HG02885 (cell line): ENCODE measurements around the gene HMCN1.

ENCODE experiments used
- ATAC-seq: cut with Tn5 transposase; IDR thresholded peaks from one replicate; pipeline ENCODE4 v1.9.1; 2021; ENCODE audit warnings: mild to moderate bottlenecking; ENCODE audit not compliant: unreplicated experiment, poor library complexity

HMCN1 gene

DNA sequence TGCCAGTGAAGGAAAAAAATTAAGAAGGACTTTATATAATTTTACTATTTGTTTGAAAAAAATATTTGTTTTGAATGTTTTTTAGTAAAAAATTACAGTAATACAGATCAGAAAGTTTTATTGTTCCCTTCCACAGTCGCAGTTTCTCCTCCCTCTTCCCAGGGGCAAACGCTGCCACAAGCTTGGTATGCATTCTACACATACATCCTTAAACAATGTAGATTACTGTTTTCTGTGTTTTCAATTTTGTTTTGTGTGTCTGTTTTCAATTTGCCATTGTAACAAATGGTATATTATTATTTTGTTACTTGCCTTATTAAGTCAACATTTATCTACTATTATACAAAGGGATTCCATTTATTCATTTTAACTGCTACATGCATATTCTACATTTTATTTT lies 257.1 kb downstream of the HMCN1 start:
- no peak for ATAC-seq

DNA sequence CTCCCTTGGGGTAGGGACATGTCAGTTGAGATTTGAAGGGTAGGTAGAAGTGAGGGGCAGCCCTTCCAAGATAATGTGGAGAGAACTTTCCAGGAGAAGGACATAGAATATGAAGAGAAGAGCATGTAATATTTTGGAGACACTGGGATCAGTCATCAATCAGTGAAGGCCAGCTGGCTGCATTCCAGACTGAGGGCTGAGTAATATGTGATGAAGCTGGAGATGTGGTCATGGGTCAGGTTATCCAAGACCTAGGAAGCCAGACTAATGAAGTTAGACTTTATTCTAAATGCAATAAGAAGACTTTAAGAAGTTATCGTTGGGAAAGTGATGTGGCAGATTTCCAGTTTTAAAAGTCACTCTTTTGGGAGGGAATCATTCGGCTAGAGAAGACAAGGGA lies 262.0 kb downstream of the HMCN1 start:
- ATAC-seq, result no peak

DNA sequence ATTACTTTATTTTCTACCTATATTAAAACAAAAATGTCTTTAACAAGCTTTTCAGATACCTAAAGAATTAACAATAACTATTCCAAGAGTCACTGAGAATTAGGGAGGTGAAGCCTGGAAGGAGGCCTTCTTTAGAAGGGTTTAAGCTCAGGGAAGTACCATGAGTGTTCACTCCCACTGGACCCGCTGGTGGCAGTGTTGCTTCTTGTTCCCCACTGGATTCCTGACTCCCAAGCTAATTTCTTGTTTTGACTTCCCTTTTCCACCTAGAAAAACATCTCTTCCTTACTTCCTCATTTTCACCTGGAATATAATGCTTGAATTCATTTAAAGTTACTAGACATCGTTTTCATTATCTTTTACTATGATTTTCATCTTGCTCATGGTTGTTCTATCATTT lies 264.2 kb downstream of the HMCN1 start:
- no peak for ATAC-seq

DNA sequence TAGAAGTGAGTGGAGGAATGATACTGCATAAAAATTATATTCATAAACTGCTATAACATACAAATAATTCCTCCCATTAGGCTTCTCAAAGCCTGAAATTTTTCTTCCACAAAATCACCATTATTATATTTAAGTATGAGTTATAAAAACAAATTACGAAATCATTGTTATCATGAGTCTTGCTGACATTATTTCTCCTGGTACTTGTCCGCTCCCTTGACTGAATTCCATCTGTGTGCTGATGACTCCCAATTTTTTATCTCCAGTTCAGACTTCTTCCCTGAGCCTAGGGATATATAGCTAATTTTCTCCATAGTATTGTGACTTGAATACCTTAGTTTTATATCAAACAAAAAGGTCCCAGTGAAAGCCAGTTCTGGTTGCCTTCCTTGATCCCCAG lies 268.2 kb downstream of the HMCN1 start:
- ATAC-seq, result no peak

DNA sequence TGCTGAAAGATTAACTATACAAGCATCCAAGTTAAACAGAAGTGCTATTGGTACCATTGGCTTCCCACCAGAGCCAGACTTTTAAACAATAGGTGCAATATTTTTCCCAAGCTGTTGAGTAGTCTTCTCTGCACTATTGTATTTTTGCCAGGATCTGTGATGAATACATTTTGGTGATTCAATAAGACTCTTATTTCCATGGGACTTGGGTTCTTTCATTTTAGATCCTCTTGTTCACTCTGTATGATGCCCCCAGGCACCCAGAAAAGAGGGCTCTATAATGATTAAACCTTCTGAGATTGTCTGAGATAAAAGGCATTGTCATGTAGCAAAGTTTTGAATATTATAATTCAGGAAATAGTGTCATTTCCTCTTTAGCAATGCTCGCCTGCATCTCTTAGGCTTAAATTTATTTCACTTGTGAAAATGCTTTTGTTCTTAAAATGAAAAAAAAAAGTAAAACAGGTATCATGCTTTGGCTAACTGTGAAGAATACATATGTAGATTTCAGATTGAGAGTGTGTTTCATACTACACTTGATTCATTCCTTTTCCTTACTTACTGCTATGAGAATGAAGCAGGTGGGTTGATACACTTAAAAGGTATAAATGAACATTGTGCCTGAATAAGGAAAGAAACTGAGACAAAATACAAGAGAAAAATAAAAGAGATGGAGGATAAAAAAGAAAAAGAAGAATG lies 275.0 kb downstream of the HMCN1 start:
- no peak for ATAC-seq

DNA sequence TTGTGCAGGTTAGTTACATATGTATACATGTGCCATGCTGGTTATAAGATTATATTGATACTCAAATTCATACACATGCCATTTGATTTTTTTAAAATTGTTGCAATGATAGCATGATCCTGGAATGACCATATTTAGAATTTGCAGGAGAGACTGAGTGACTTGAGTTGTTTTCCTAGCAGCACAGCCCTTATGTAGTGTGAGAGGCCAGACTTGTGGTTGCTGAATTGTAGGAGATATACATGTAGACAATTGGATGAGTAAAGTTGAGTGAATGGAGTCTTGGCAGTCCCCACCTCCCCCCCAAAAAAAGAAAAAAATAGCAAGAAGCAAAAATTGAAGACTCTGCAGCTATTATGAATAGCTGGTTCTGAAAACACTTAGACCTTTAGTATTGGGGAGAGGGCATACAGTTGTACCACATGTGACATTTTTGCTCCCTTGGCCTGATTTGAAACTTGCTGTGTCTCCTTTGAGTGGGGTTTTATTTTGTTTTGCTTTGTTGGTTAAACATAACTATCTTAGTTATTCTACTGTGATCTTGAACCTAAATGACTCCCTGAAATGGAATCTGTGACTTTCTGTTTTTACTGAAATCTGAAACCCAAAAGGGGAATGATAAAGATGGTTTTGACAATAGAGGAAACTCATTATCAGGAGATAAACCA lies 280.3 kb downstream of the HMCN1 start:
- ATAC-seq, result no peak

DNA sequence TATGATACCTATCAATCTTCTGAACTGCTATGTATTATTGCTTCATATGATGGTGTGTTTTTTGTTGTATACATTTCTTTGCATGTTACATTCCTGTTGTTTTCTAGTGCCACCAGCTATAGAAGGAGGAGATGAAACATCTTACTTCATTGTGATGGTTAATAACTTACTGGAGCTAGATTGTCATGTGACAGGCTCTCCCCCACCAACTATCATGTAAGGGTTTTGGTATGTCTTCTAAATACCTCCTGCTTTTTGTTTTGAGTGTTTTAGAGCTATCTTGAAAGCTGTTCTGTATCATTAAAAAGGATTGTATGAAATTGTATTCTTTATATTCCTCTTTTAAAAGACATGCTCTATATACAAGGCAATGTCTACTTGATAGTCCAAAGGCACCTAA lies 282.7 kb downstream of the HMCN1 start:
- no peak for ATAC-seq

DNA sequence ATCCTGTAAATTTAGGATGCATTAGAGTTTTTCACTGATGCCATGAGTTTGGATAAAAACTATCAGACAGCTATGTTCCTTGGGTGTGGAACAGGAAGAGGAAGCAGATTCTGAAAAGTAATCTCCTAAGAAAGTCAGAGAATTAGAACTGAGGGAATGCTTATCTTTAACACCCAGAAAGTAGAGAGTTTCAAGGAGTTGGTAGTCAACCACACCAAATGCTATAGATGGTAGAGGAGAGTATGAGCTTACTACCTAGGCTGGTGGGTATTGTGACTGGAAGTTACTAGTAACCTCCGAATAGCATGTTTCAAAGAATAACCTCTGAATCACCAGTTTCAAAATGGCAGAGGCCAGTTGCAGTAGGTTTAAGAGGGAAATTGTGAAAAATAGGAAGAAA lies 288.0 kb downstream of the HMCN1 start:
- no peak for ATAC-seq

DNA sequence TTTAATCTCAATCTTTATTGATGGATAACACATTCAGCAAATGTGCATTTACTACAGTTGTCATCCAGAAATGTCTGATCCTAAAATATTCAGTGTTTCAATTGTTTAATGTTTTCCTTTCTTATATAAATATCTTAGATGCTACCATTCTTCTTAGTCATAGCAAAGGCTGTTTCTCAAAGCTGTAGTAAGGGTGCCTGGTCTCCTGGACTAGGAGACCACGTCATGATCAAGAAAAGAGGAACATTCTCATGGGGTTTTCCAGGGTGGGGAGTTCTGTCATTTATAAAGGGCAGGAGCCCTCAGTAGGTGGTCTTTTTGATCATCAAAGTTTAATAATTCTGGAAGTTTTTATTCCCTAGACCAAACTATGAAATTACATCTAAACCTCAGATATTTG lies 292.8 kb downstream of the HMCN1 start:
- ATAC-seq, result no peak

DNA sequence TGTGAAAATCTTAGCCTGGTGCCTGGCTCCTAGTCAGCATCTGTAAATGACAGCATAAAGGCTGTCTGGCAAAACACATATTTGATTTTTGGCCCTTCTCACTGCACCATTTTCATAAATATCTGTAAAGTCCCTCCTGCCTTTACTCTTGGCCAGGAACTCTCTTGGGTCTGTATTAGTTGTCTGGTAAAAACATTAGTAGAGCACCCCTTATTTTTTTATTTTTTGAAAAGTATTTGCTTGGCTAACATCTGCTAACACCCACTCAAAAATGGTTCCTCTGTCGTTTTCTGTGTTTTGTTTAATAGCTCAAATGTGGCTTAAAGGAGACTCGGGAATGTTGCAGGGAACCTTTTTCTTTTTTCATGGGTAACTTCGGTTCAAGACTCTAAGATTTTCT lies 293.4 kb downstream of the HMCN1 start:
- ATAC-seq, result no peak

DNA sequence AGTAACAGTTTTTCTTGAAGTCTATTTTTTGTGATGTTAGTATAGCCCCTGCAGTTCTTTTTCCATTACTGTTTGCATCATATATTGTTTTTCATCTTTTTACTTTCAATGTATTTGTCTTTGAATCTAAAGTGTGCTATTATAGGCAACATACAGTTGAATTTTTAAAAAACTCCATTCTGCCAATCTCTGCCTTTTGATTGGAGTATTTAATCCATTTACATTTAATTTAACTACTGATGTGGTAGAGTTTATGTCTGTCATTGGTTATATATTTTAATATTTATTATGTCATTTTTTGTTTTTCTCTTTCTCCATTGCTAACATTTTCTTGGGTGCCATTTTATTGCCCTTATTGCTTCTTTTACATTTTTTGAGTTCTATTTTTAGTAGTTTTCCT lies 296.3 kb downstream of the HMCN1 start:
- no peak for ATAC-seq

DNA sequence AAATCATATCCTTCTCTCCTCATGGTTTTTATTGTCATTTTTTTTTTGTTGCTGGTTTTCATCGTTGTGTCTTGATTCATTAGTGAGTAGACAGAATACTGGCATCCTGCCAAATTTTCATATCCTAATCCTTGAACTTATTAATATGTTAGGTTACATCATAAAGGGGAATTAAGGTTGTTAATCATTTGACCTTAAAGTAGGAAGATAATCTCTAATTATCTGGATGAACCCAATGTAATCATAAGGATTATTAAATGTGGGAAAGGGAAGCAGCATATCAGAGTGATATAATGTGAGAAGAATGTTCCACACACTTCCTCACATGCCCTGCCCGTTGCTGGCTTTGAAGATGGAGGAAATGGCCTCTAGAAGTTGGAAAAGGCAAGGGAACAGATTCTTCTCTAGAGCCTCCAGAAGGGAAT lies 299.7 kb downstream of the HMCN1 start:
- no peak for ATAC-seq

DNA sequence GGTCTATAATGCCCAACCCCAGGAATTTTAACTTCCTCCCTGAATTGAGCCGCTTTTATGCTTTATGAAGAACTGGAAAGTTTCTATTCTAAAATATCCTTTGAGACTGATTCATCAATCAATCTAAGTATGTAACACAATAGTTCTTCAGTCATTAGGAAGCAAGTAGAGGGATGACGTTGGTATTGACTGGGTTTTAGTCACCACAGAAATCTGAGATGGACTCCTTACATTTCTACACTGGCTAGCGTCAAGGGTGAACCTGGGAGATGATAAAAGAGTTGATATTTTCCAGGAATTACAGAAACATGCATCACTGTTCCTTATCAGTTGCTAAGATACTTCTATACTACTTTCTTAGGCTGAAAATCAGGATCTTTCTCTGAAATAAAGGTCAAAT lies 308.0 kb downstream of the HMCN1 start:
- ATAC-seq, result no peak

DNA sequence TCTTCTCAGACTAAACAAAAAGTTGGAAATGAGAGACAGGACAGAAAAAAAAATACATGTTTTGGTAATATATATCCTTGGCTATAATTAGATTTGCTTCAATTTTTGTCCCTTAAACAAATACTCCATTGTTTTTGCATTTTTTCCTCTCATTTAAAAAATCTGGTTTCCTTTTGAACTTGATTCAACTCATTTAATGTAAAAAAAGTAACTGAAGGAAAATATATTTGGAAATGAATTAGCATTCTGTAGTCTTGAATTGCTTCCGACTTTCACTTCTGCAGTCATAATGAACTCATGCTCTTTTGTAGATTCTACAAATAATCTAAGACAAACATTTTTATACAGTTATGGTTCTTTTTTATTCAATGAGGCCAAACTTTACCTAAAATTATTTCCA lies 309.1 kb downstream of the HMCN1 start:
- no peak for ATAC-seq

DNA sequence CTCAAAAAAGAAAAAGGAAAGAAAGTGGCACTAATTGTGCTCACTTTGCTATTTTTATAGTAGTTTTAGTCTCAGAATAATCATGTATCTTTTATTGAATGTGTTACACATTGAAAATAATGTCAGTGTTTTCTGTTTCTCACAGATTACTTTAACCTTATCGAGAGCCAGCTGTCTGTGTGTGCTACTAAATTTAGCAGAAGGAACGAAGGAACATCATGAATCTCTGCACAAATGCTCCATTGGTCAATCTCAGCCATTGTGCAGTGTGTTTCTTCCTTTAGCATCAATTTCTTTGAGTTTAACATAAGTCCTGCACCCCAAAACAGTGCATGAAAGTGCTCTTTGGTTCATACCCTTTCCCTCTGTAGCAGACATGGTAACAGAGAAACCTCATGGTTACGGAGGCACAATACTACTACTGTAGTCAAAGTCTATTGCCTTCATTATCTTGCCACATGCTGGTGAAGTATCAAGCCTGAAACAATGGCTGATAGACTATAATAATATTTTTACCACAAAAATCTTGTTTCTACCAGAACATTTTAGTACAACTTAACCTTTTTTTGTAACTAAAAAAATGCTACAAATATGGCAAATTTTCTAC lies 310.0 kb downstream of the HMCN1 start:
- no peak for ATAC-seq

DNA sequence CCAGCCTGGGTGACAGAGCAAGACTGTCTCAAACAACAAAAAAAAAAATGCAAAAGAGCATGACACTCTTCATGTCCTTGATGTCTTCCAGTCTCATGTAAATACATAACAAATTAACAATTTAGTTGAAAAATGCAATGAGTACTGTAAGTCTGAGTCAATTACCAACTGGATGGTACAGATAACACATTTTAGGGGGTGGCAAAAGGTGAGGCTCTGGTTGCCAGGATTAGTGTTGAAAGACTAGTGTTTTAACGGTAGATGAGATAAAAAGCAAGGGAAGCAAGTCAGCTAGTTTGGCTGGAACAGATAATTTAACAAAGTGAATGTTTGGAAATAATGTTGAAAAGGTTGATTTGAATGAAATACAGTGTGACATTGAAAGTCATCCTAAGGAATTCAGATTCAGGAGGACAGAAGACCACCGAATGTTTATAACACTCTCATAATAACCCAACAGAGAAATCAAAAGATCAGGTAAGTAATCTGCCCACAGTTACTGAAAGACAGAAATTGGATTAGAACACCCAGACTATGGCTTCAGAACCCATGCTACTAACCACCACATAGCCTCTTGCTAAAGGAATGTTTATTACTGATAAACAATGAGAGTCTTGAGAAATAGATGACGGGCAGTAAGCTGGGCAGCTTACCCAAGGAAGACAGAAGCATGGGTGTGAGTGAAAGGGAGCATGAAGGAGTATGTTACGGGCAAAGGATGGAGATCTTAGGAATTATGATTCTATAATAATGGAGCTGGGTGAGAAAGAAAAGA lies 312.4 kb downstream of the HMCN1 start:
- ATAC-seq, result no peak

DNA sequence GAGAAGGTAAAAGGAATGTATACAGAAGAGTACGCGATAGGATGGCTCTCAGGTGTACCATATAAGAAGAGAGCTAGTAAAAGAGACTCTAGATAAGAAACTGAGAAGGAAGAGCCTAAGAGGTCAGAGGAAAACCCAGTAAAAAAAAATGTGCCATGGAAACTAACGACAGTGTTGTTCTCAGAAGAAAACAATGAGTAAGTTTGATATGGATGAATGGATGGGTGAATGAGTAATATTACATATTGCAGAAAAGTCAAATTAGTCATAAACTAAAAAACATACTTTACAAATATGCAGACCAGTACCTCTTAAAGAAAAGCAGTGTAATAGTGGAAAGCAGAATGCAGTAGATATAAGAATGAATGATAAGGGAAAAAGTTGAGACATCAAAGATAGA lies 316.2 kb downstream of the HMCN1 start:
- no peak for ATAC-seq

DNA sequence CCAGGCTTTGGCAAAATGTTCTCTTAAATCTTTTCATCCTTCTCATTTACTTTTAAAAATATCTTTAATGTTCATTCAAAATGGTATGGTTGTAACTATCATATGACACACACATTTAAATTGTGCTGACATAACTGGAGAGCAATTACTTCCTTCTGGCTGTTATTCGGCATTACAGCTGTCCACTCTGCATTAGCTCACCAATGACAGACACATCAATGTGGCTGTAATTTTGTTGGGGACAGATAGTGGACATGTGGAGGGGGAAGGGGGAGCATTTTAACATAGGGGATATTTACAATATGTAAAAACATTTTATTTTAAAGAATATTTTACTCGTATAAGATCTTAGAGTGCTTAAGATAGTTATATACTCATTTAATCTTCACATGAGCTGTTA lies 319.8 kb downstream of the HMCN1 start:
- no peak for ATAC-seq

DNA sequence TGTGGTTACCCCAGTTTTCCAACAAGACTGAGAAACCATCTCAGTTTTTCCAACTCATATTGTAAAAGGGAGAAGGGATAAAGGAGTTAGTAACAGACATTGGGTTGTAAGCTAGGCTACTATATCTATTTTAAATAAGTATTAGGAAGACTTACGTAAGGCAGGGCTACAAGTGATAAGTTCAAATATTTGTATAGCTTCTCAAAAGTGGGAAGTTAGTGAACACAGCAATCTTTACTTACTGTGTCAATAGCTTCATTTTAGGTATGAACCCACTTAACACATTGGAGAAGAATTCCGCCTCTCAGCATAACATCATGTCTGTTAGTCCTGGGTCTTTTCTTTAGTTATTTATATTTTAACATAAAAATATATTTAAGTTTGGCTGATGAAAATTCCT lies 320.7 kb downstream of the HMCN1 start:
- no peak for ATAC-seq

DNA sequence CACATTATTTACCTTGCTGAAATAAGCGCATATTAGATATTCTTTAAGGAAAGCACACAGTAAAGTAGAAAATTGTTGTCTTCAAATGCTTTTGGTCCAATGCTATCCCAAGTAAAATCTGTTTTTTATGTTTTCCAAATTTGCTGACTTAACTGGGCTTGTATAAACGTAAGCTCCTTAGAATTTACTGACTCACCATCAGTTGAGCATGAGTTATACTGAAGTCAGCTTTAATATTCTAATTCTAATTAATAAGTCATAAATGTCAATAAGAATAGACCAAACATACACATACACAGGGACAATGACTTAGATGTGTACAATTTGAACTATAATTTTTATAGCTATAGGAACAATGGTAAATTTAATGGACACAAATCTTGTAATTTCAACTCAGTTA lies 321.7 kb downstream of the HMCN1 start:
- ATAC-seq, result no peak

DNA sequence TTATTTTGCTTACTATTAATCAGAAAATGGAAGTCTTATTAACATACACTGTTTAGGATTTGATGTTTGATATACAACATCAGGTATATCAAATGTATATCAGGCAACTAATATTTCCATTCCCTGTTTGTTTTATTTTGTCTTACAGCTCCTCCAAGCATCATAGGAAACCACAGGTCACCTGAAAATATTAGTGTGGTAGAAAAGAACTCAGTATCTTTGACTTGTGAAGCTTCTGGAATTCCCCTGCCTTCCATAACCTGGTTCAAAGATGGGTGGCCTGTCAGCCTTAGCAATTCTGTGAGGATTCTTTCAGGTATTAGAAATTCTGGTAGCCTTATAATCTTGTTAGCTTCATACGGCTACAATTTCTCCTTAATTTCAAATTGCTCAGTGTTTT lies 322.9 kb downstream of the HMCN1 start:
- no peak for ATAC-seq
